ENCODE measurements around the gene SNRPD2. TPM values are rescaled to one million over a fixed set of nuclear protein-coding genes. Genes with fewer than 3 reads are reported as not detected.
"Not testable (repeated sequence)": the region's sequence is repeated elsewhere in the genome, so short reads cannot be mapped to it uniquely, and the experiment has no call there.

Gene SNRPD2
- polyA plus RNA-seq, 4 donors = 209 to 422 (median 250) TPM

DNA sequence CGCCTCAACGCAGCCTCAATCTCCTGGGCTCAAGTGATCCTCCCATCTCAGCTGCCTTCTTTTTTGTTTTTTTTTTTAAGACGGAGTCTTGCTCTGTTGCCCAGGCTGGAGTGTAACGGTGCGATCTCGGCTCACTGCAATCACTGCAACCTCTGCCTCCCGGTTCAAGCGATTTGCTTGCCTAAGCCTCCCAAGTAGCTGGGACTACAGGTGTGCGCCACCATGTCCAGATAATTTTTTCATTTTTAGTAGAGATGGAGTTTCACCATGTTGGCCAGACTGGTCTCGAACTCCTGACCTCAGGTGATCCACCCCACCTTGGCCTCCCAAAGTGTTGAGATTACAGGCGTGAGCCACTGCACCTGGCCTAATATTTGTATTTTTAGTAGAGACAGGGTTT is 28.3 kb upstream of the SNRPD2 start:
- Histone ChIP-seq H3K36me3 (ENCODE audit: control insufficient read depth in 3 of 3, insufficient read depth in 2 of 3, low read depth in 1 of 3, low read length in 3 of 3) (peaks cover 0 to 30% (median 4%) of the 10 kb centered on the region in 3 donors), H3K27ac (ENCODE audit: low read depth in 1 of 3, low read length in 2 of 3) (peak overlapping the region in 2 of 3 donors; percentile 61 to 72), H3K4me1 (ENCODE audit: control insufficient read depth in 3 of 3, insufficient read depth in 2 of 3, low read depth in 1 of 3, low read length in 2 of 3) (peaks cover 3 to 24% (median 4%) of the 10 kb centered on the region in 3 donors)
- WGBS, 3 donors = 92 to 97% (median 97%) methylated on average over 11 of the region's 11 CpGs
- H3K9me3 ChIP-seq (ENCODE audit: control insufficient read depth in 2 of 2, insufficient read depth in 1 of 2, low read depth in 1 of 2, low read length in 1 of 2); FAIRE-seq; DNase-seq; H3K4me3 ChIP-seq (ENCODE audit: low read depth in 1 of 3, low read length in 3 of 3); H3K27me3 ChIP-seq (ENCODE audit: control insufficient read depth in 3 of 3, insufficient read depth in 3 of 3, low read length in 3 of 3): not testable (repeated sequence)

DNA sequence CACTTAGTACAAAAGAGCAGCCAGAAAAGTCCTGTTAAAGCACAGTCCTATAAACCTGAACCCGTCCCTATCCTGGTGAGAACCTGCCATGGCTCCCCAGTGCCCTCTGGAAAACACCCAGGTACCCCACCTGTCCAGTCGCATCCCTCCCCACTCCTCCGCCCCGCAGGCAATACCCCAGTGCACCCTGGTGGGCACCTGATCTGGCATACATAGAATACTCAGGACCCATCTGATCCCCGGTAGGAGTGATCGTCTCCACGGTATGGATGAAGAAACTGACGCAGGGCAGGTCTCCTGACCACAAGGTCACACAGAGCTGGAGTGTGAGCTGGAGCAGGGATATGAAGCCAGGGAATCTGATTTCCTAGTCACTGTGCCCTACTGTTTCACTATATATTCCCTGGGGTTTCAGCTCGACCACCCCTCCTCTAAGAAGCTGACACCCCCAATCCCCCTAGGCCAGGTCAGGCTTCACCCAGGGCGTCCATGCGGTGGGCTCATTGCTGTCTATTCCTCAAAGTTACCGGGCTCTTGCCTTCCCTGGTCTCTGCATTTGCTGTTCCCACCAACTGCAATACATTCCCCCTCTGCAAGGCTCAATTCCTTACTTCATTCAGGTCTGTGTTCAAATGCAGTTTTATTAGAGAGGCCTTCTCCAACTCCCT is 26.4 kb upstream of the SNRPD2 start:
- Histone ChIP-seq H3K4me1 (ENCODE audit: control insufficient read depth in 3 of 3, insufficient read depth in 2 of 3, low read depth in 1 of 3, low read length in 2 of 3) (peaks cover 3 to 24% (median 4%) of the 10 kb centered on the region in 3 donors), H3K36me3 (ENCODE audit: control insufficient read depth in 3 of 3, insufficient read depth in 2 of 3, low read depth in 1 of 3, low read length in 3 of 3) (peaks cover 0 to 26% (median 2%) of the 10 kb centered on the region in 3 donors), H3K27me3 (ENCODE audit: control insufficient read depth in 3 of 3, insufficient read depth in 3 of 3, low read length in 3 of 3) (no peaks in the 10 kb centered on the region), H3K4me3 (ENCODE audit: low read depth in 1 of 3, low read length in 3 of 3) (peak overlapping the region; percentile 40 to 71 (median 55)), H3K27ac (ENCODE audit: low read depth in 1 of 3, low read length in 2 of 3) (peak overlapping the region; percentile 93 to 96 (median 95)), H3K9me3 (ENCODE audit: control insufficient read depth in 2 of 2, insufficient read depth in 1 of 2, low read depth in 1 of 2, low read length in 1 of 2) (no peaks in the 10 kb centered on the region)
- FAIRE-seq (no peak), DNase-seq (peak; percentile 21 to 48)
- WGBS, 3 donors = 46 to 56% (median 52%) methylated on average over 12 of the region's 12 CpGs

DNA sequence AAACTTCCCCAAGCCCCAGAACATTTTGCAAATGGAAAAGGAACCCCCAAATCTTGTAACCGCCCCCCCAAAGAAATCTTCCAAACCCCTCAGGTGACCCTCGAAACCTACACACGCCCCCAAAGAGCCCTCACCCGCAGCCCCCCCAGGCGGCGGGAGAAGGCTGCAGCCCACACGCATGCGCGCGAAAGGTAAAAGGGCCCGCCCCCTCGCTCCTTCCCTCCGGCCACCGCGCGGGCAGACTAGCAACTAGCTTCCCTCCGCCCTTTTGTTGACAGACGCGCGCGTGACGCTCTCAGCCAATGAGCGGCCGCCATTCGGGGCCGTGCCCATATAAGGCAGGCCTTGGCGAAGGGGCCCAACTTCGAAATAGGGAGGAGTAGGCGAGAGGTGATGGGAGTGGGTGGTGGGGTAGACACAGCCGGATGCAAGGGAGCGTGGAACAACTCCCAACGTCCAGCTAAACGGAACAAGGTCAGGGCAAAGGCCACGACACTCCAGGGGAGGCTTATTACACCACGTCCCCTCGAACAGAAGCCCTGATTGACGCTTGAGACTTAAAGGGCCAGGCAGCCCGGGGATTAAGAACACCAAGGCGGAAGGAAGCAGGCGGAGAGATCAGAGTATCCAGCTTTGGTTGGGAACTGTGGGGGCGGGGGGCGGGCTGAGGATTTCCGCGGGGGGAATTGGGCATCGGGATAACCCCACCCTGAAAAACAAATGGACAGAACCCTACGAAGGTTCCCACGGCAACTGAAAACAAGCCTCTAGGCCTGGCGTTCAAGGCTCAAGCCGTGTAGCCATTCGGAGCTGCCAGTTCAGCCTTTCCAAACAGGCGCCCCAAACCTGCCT is 25.6 kb upstream of the SNRPD2 start:
- DNase-seq = peak; percentile 99
- Histone ChIP-seq H3K27me3 (ENCODE audit: control insufficient read depth in 3 of 3, insufficient read depth in 3 of 3, low read length in 3 of 3) (no peaks in the 10 kb centered on the region), H3K27ac (ENCODE audit: low read depth in 1 of 3, low read length in 2 of 3) (peak overlapping the region; percentile 93 to 96 (median 95)), H3K36me3 (ENCODE audit: control insufficient read depth in 3 of 3, insufficient read depth in 2 of 3, low read depth in 1 of 3, low read length in 3 of 3) (peaks cover 0 to 28% (median 3%) of the 10 kb centered on the region in 3 donors), H3K4me3 (ENCODE audit: low read depth in 1 of 3, low read length in 3 of 3) (peak overlapping the region; percentile 55 to 71 (median 57)), H3K9me3 (ENCODE audit: control insufficient read depth in 2 of 2, insufficient read depth in 1 of 2, low read depth in 1 of 2, low read length in 1 of 2) (no peaks in the 10 kb centered on the region), H3K4me1 (ENCODE audit: control insufficient read depth in 3 of 3, insufficient read depth in 2 of 3, low read depth in 1 of 3, low read length in 2 of 3) (peaks cover 3 to 24% (median 4%) of the 10 kb centered on the region in 3 donors)
- 0% methylated on average over 45 to 51 of the region's 51 CpGs for WGBS, 3 donors
- FAIRE-seq = peak; percentile 62

DNA sequence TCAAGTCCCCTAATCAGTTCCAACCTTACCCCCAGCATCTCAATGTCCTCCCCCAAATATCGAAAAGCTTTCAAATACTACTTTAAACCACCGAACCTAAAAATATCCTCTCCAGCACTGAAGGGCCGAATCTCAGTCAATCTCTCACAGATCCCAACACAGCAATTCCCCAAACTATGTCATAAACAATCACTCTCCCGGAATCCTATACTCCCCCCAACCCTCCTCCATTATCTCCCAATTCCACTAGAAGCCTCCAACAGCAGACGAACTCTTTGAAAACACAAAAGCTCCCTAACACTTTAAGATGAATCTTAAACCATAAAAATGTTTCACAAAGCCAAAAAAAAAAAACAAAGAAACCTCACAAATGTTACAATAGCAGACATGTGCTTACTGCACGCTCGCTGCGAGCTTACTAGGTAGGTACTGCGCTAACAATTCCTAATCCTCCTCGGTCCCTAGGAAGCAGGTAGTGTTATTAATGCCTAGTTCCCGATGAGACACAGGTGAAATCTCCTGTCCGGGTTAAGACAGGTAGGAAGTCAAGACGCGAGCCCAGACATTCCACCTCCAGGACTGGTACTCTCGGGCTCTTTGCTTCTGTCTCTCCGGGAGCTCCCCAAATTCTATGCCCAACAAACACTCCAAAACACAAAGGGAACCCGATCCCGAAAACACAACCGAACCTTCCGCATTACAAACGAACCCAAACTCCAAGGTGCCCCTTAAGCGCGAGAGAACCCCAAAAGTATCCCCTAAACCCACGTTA is 24.8 kb upstream of the SNRPD2 start:
- FAIRE-seq (no peak), DNase-seq (peak; percentile 54 to 74)
- Histone ChIP-seq H3K9me3 (ENCODE audit: control insufficient read depth in 2 of 2, insufficient read depth in 1 of 2, low read depth in 1 of 2, low read length in 1 of 2) (no peaks in the 10 kb centered on the region), H3K27me3 (ENCODE audit: control insufficient read depth in 3 of 3, insufficient read depth in 3 of 3, low read length in 3 of 3) (no peaks in the 10 kb centered on the region), H3K4me1 (ENCODE audit: control insufficient read depth in 3 of 3, insufficient read depth in 2 of 3, low read depth in 1 of 3, low read length in 2 of 3) (peaks cover 3 to 24% (median 4%) of the 10 kb centered on the region in 3 donors), H3K4me3 (ENCODE audit: low read depth in 1 of 3, low read length in 3 of 3) (peak overlapping the region; percentile 54 to 71 (median 57)), H3K27ac (ENCODE audit: low read depth in 1 of 3, low read length in 2 of 3) (peak overlapping the region in 2 of 3 donors; percentile 76 to 88), H3K36me3 (ENCODE audit: control insufficient read depth in 3 of 3, insufficient read depth in 2 of 3, low read depth in 1 of 3, low read length in 3 of 3) (peaks cover 5 to 28% (median 9%) of the 10 kb centered on the region in 3 donors)
- 1 to 2% (median 2%) methylated on average over 24 of the region's 24 CpGs for WGBS, 3 donors

DNA sequence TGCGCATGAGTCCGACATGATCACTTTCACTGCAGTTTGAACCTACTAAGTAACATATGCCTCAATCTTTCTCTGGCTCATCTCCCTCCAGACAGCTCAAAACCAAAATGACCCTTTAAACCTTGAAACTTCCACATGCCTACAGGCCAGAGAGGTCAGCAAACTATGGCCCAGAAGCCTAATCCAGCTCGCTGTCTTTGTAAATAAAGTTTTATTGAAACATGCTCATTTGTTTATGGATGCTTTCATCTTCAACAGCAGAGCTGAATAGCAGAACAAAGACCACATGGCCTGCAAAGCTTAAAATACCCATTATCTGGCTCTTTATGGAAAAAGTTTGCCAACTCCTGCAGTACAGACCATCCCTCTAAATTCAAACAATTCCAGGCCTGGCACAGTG is 23.4 kb upstream of the SNRPD2 start:
- Histone ChIP-seq H3K27me3 (ENCODE audit: control insufficient read depth in 3 of 3, insufficient read depth in 3 of 3, low read length in 3 of 3) (no peaks in the 10 kb centered on the region), H3K9me3 (ENCODE audit: control insufficient read depth in 2 of 2, insufficient read depth in 1 of 2, low read depth in 1 of 2, low read length in 1 of 2) (no peaks in the 10 kb centered on the region), H3K4me1 (ENCODE audit: control insufficient read depth in 3 of 3, insufficient read depth in 2 of 3, low read depth in 1 of 3, low read length in 2 of 3) (peaks cover 3 to 15% (median 4%) of the 10 kb centered on the region in 3 donors), H3K4me3 (ENCODE audit: low read depth in 1 of 3, low read length in 3 of 3) (no peak overlapping the region), H3K36me3 (ENCODE audit: control insufficient read depth in 3 of 3, insufficient read depth in 2 of 3, low read depth in 1 of 3, low read length in 3 of 3) (peaks cover 7 to 37% (median 9%) of the 10 kb centered on the region in 3 donors), H3K27ac (ENCODE audit: low read depth in 1 of 3, low read length in 2 of 3) (no peak overlapping the region)
- DNase-seq (no peak), FAIRE-seq (no peak)
- 84 to 93% (median 90%) methylated on average over 3 of the region's 3 CpGs for WGBS, 3 donors

DNA sequence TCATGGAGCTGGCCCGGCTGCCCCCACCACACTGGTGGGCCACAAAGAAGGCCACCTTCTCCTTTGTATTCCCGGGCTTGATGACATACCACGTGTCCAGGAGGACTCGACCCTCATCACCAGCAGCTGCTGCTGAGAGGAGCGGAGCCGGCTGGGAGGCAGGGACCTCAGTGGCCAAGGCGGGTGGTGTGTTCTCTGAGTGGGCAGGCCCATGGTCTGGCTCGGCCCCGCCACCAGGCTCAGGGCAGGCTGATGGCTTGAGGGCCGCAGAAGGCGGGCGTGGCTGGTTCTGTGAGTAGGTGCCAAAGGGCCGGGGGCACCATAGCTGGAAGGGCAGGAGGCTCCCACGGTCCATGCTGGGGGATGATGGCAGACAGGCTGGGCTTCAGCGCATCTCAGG is 21.4 kb upstream of the SNRPD2 start:
- FAIRE-seq = no peak
- Histone ChIP-seq H3K27me3 (ENCODE audit: control insufficient read depth in 3 of 3, insufficient read depth in 3 of 3, low read length in 3 of 3) (no peaks in the 10 kb centered on the region), H3K27ac (ENCODE audit: low read depth in 1 of 3, low read length in 2 of 3) (no peak overlapping the region), H3K9me3 (ENCODE audit: control insufficient read depth in 2 of 2, insufficient read depth in 1 of 2, low read depth in 1 of 2, low read length in 1 of 2) (no peaks in the 10 kb centered on the region), H3K36me3 (ENCODE audit: control insufficient read depth in 3 of 3, insufficient read depth in 2 of 3, low read depth in 1 of 3, low read length in 3 of 3) (peaks cover 7 to 35% (median 9%) of the 10 kb centered on the region in 3 donors), H3K4me1 (ENCODE audit: control insufficient read depth in 3 of 3, insufficient read depth in 2 of 3, low read depth in 1 of 3, low read length in 2 of 3) (peaks cover 2 to 10% (median 4%) of the 10 kb centered on the region in 3 donors), H3K4me3 (ENCODE audit: low read depth in 1 of 3, low read length in 3 of 3) (no peak overlapping the region)
- 87 to 92% (median 89%) methylated on average over 14 to 15 of the region's 15 CpGs for WGBS, 3 donors
- no peak for DNase-seq

DNA sequence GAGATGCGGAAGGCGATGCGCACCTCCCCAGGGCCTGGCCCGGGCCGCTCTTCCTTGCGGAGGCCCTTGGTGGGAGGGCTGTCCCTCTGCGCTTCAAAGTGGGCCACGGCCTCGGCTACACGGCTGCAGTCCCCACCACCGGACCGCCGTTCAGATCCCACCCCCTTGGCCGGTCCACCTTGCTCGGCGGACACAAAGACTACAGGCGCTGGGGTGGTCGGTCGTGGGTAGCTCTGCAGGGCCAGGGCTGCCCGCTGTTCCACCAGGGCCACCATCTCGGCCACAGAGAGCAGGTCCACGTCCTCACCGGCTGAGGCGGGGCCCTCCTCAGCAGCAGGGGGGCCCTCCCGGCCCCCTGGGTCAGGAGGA is 20.9 kb upstream of the SNRPD2 start:
- peaks cover 7 to 37% (median 9%) of the 10 kb centered on the region in 3 donors for H3K36me3 ChIP-seq (ENCODE audit: control insufficient read depth in 3 of 3, insufficient read depth in 2 of 3, low read depth in 1 of 3, low read length in 3 of 3)
- 94% methylated on average over 5 to 25 of the region's 25 CpGs for WGBS, 3 donors
- H3K4me3 ChIP-seq (ENCODE audit: low read depth in 1 of 3, low read length in 3 of 3) = no peak overlapping the region
- H3K9me3 ChIP-seq (ENCODE audit: control insufficient read depth in 2 of 2, insufficient read depth in 1 of 2, low read depth in 1 of 2, low read length in 1 of 2) = no peaks in the 10 kb centered on the region
- H3K27ac ChIP-seq (ENCODE audit: low read depth in 1 of 3, low read length in 2 of 3) = no peak overlapping the region
- peaks cover 0 to 6% (median 0%) of the 10 kb centered on the region in 3 donors for H3K4me1 ChIP-seq (ENCODE audit: control insufficient read depth in 3 of 3, insufficient read depth in 2 of 3, low read depth in 1 of 3, low read length in 2 of 3)
- no peak for FAIRE-seq
- no peak for DNase-seq
- no peaks in the 10 kb centered on the region for H3K27me3 ChIP-seq (ENCODE audit: control insufficient read depth in 3 of 3, insufficient read depth in 3 of 3, low read length in 3 of 3)

All from small intestine (tissue), 7 donors.